BE2C (cell line): Measurements from ENCODE around the gene IFIT5.

Experiments used
- DNase-seq: peaks from one replicate; pipeline ENCODE4 v3.0.0-alpha.2; 2020
- H3K27me3 ChIP-seq: fragments of 250-450 bp; sonication (Bioruptor Pico); 2 replicates; pipeline ENCODE4 v1.5.1; 2020; ENCODE audit warnings: mild to moderate bottlenecking
- H3K36me3 ChIP-seq: fragments of 250-450 bp; sonication (Bioruptor Pico); 2 replicates; pipeline ENCODE4 v1.5.1; 2020; ENCODE audit warnings: mild to moderate bottlenecking
- H3K4me1 ChIP-seq: fragments of 250-450 bp; sonication (Bioruptor Pico); 2 replicates; pipeline ENCODE4 v1.5.1; 2020
- H3K4me3 ChIP-seq: 2 replicates; pipeline ENCODE4 v1.5.1; 2011; ENCODE audit warnings: low read depth, low read length
- H3K9me3 ChIP-seq: fragments of 250-450 bp; sonication (Bioruptor Pico); 2 replicates; pipeline ENCODE4 v1.5.1; 2020
- CTCF ChIP-seq: IDR thresholded peaks from 2 replicates; pipeline ENCODE4 v1.5.1; 2012; ENCODE audit warnings: mild to moderate bottlenecking, low read depth, low read length

Gene IFIT5

GRCh38 chr10:89414879-89415821, 782 bp downstream of the IFIT5 start:
- Histone ChIP-seq H3K4me3 (peak overlapping the region; percentile 75), H3K9me3 (no peaks in the 10 kb centered on the region), H3K27me3 (no peaks in the 10 kb centered on the region), H3K36me3 (peaks cover 11% of the 10 kb centered on the region; the same call in 1 of the 2 replicates), H3K4me1 (no peaks in the 10 kb centered on the region)
- peak; percentile 51 for DNase-seq
- TF ChIP-seq CTCF, result no peak

- Histone ChIP-seq H3K27me3 (no peaks in the 10 kb centered on the region), H3K4me1 (no peaks in the 10 kb centered on the region), H3K9me3 (no peaks in the 10 kb centered on the region), H3K36me3 (peaks cover 18% of the 10 kb centered on the region), H3K4me3 (no peak overlapping the region)
- TF ChIP-seq CTCF, result no peak
- DNase-seq, result no peak
Observed at GRCh38 chr10:89416465-89416864, 2.1 kb downstream of the IFIT5 start.

- no peaks in the 10 kb centered on the region for H3K4me1 ChIP-seq
- no peak for DNase-seq
- TF ChIP-seq CTCF, result peak; percentile 57
- H3K27me3 ChIP-seq, result no peaks in the 10 kb centered on the region
- H3K36me3 ChIP-seq, result peaks cover 20% of the 10 kb centered on the region
- no peaks in the 10 kb centered on the region for H3K9me3 ChIP-seq
- peak overlapping the region; percentile 12; the same call in 1 of the 2 replicates for H3K4me3 ChIP-seq
Observed at GRCh38 chr10:89419548-89419947, 5.2 kb downstream of the IFIT5 start.

- Histone ChIP-seq H3K4me1 (no peaks in the 10 kb centered on the region), H3K36me3 (peaks cover 20% of the 10 kb centered on the region), H3K27me3 (no peaks in the 10 kb centered on the region), H3K9me3 (no peaks in the 10 kb centered on the region), H3K4me3 (no peak overlapping the region)
- DNase-seq, result no peak
- no peak for TF ChIP-seq CTCF
Observed at GRCh38 chr10:89421018-89421476, 6.7 kb downstream of the IFIT5 start.

GRCh38 chr10:89425000-89425399, 10.6 kb downstream of the IFIT5 start:
- H3K9me3 ChIP-seq, result no peaks in the 10 kb centered on the region
- peaks cover 9% of the 10 kb centered on the region for H3K36me3 ChIP-seq
- no peaks in the 10 kb centered on the region for H3K4me1 ChIP-seq
- H3K4me3 ChIP-seq, result no peak overlapping the region
- no peaks in the 10 kb centered on the region for H3K27me3 ChIP-seq
- TF ChIP-seq CTCF, result no peak
- DNase-seq, result no peak

GRCh38 chr10:89426230-89426868, 12.0 kb downstream of the IFIT5 start:
- H3K4me3 ChIP-seq, result no peak overlapping the region
- no peaks in the 10 kb centered on the region for H3K4me1 ChIP-seq
- H3K36me3 ChIP-seq, result peaks cover 3% of the 10 kb centered on the region
- no peak for DNase-seq
- TF ChIP-seq CTCF, result peak; percentile 71
- H3K27me3 ChIP-seq, result no peaks in the 10 kb centered on the region
- no peaks in the 10 kb centered on the region for H3K9me3 ChIP-seq
